Stimulated activated CD8-positive, alpha-beta memory T cell treated with anti-CD3 and anti-CD28 coated beads, Interleukin-7, amount 100 ng/mL, for 24 hours (primary cell): ENCODE measurements around the gene PPP1R9B.
A peak's percentile ranks its signal among the peaks of the same experiment; 100 is the strongest.

Source experiments
- DNase-seq: peaks from one replicate; pipeline ENCODE4 v3.0.0-alpha.2; 2020; ENCODE audit warnings: low read depth

The PPP1R9B gene

GRCh38 chr17:50141026-50141744 is 9.3 kb downstream of the PPP1R9B start:
- DNase-seq: no peak

- peak; percentile 55 for DNase-seq
Measured at GRCh38 chr17:50139950-50140885, 10.3 kb downstream of the PPP1R9B start.

- DNase-seq: no peak
Measured at GRCh38 chr17:50139185-50139783, 11.2 kb downstream of the PPP1R9B start.

- DNase-seq: no peak
Measured at GRCh38 chr17:50137042-50137441, 13.4 kb downstream of the PPP1R9B start.

- DNase-seq: no peak
Measured at GRCh38 chr17:50136096-50136687, 14.3 kb downstream of the PPP1R9B start.

- DNase-seq: no peak
Measured at GRCh38 chr17:50135316-50136095, 15.0 kb downstream of the PPP1R9B start.

- no peak for DNase-seq
Measured at GRCh38 chr17:50134206-50135110, 16.0 kb downstream of the PPP1R9B start.

- no peak for DNase-seq
Measured at GRCh38 chr17:50133769-50134099, 16.7 kb downstream of the PPP1R9B start.

- DNase-seq: no peak
Measured at GRCh38 chr17:50133028-50133768, 17.3 kb downstream of the PPP1R9B start.

GRCh38 chr17:50132104-50132794 is 18.2 kb downstream of the PPP1R9B start:
- no peak for DNase-seq

GRCh38 chr17:50130559-50131305 is 19.7 kb downstream of the PPP1R9B start:
- DNase-seq: no peak

GRCh38 chr17:50129728-50130558 is 20.5 kb downstream of the PPP1R9B start, which contains the start of gene SAMD14:
Gene SAMD14 (minus strand): TSS chr17:50130160. CDS start chr17:50124959, 5,201 bp downstream.
- no peak for DNase-seq

GRCh38 chr17:50129353-50129727 is 21.1 kb downstream of the PPP1R9B start:
- no peak for DNase-seq

- DNase-seq: no peak
Measured at GRCh38 chr17:50128441-50129352, 21.8 kb downstream of the PPP1R9B start.

- DNase-seq: no peak
Measured at GRCh38 chr17:50127697-50128361, 22.6 kb downstream of the PPP1R9B start.
